K562 (cell line): ENCODE measurements around the gene DUS3L. TPM values are rescaled to one million over a fixed set of nuclear protein-coding genes. Genes with fewer than 3 reads are reported as not detected.

Experiments
- CBX8 ChIP-seq: fragments of 200-600 bp; sonication (generic); IDR thresholded peaks from 2 replicates; pipeline ENCODE4 v1.6.1; 2012; ENCODE audit warnings: borderline replicate concordance, mixed run types, low read depth, mild to moderate bottlenecking, moderate library complexity, mixed read lengths, low read length, control low read depth, inconsistent platforms; ENCODE audit not compliant: poor library complexity, severe bottlenecking; ENCODE audit errors: extremely low read depth
- HINFP ChIP-seq: fragments of 450-650 bp; conservative IDR thresholded peaks from 2 replicates; pipeline ENCODE4 v1.6.1; 2016; ENCODE audit warnings: missing genetic modification characterization, low read depth, mild to moderate bottlenecking, control low read depth, missing compliant biosample characterization
- HNRNPUL1 ChIP-seq: fragments of 200-400 bp; formaldehyde crosslinking; IDR thresholded peaks from 2 replicates; pipeline ENCODE4 v1.6.1; 2017; ENCODE audit warnings: low read length
- LARP7 ChIP-seq: fragments of 450-650 bp; IDR thresholded peaks from 2 replicates; pipeline ENCODE4 v1.6.1; 2016
- MAFK ChIP-seq: IDR thresholded peaks from 2 replicates; pipeline ENCODE4 v1.6.1; 2011; ENCODE audit warnings: low read length, improper control_type of control experiment
- NCOA2 ChIP-seq, 2 experiments: fragments of 450-650 bp; IDR thresholded peaks; 2 replicates each; pipeline ENCODE4 v1.6.1; 2018; ENCODE audit warnings: mild to moderate bottlenecking in 2 of 2, moderate library complexity in 1 of 2; ENCODE audit not compliant: partially characterized antibody in 2 of 2
- NCOA4 ChIP-seq: fragments of 450-650 bp; IDR thresholded peaks from 2 replicates; pipeline ENCODE4 v1.6.1; 2018; ENCODE audit warnings: mild to moderate bottlenecking; ENCODE audit not compliant: partially characterized antibody
- OTX1 ChIP-seq: fragments of 450-650 bp; formaldehyde crosslinking; IDR thresholded peaks from 2 replicates; pipeline ENCODE4 v1.4.0; 2022; ENCODE audit warnings: mild to moderate bottlenecking
- POLR2B ChIP-seq: fragments of 450-650 bp; IDR thresholded peaks from 2 replicates; pipeline ENCODE4 v1.6.1; 2018; ENCODE audit warnings: low read depth; ENCODE audit not compliant: partially characterized antibody
- polyA plus RNA-seq, 8 experiments: library from polyadenylated mRNA; depleted of rRNA in 4 of 8; stranded (reverse) in 5 of 8; unstranded in 3 of 8; fragments of >200 nt; fragmentation: Nextera tagmentation in 2 of 8; fragmentation: Illumina TruSeq in 1 of 8; extraction: Ambion mirVana in 2 of 8; extraction: Trizol in 1 of 8; gene quantifications; 2 replicates each; pipeline versions ENCODE4 v1.2.1 to v1.2.3, GENCODE V29; 2011 to 2014; ENCODE audit warnings: inconsistent platforms in 1 of 8, missing spikeins in 1 of 8
- total RNA-seq, 7 experiments: library from RNA; depleted of rRNA in 6 of 7; stranded (reverse); fragments of >200 nt in 6 of 7; fragmentation: Illumina TruSeq in 2 of 7; extraction: Trizol in 2 of 7; gene quantifications; 2 replicates each; pipeline versions ENCODE4 v1.2.1 to v1.2.3, GENCODE V29; 2011 to 2021; ENCODE audit warnings: low replicate concordance in 1 of 7
- TF ChIP-seq, protein P1 (sequence below), 3 experiments: fragments of 200-800 bp in 1 of 3; fragments of 250-450 bp in 1 of 3; fragments of 450-650 bp in 1 of 3; sonication (Bioruptor Pico) in 1 of 3; sonication (Bioruptor generic) in 1 of 3; formaldehyde crosslinking in 1 of 3; IDR thresholded peaks; 2 replicates each; pipeline versions ENCODE4 v1.6.1 to v1.8.0; 2016 to 2022; ENCODE audit warnings: mild to moderate bottlenecking in 2 of 3, missing genetic modification characterization in 2 of 3, missing compliant biosample characterization in 1 of 3, moderate library complexity in 1 of 3
- TF ChIP-seq, protein P2 (sequence below): fragments of 450-650 bp; IDR thresholded peaks from 2 replicates; pipeline ENCODE4 v1.6.1; 2016; ENCODE audit warnings: mild to moderate bottlenecking

The DUS3L gene
- total and polyA plus RNA-seq, 9 of the 15 experiments (the other 6 are each of a cell fraction or from before 2014, with no cell fraction given), result 1.7 to 102 (median 77.5) TPM

GRCh38 chr19:5790559-5791520 lies at the start of gene DUS3L (continued):
- TF ChIP-seq, protein P1, sequence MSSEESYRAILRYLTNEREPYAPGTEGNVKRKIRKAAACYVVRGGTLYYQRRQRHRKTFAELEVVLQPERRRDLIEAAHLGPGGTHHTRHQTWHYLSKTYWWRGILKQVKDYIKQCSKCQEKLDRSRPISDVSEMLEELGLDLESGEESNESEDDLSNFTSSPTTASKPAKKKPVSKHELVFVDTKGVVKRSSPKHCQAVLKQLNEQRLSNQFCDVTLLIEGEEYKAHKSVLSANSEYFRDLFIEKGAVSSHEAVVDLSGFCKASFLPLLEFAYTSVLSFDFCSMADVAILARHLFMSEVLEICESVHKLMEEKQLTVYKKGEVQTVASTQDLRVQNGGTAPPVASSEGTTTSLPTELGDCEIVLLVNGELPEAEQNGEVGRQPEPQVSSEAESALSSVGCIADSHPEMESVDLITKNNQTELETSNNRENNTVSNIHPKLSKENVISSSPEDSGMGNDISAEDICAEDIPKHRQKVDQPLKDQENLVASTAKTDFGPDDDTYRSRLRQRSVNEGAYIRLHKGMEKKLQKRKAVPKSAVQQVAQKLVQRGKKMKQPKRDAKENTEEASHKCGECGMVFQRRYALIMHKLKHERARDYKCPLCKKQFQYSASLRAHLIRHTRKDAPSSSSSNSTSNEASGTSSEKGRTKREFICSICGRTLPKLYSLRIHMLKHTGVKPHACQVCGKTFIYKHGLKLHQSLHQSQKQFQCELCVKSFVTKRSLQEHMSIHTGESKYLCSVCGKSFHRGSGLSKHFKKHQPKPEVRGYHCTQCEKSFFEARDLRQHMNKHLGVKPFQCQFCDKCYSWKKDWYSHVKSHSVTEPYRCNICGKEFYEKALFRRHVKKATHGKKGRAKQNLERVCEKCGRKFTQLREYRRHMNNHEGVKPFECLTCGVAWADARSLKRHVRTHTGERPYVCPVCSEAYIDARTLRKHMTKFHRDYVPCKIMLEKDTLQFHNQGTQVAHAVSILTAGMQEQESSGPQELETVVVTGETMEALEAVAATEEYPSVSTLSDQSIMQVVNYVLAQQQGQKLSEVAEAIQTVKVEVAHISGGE (CRISPR knock-in tag; IDR thresholded peaks at IDR 0.05), result peak in 2 of 3 experiments; percentile 72 to 89; a peak in 4 of 6 replicates
- TF ChIP-seq LARP7 (peak; percentile 83; the same call in 1 of the 2 replicates), HNRNPUL1 (no peak), HINFP (tag) (no peak), MAFK (no peak), NCOA4 (no peak), OTX1 (CRISPR knock-in tag) (peak; percentile 96; the same call in 1 of the 2 replicates), NCOA2 (IDR thresholded peaks at IDR 0.05; ENCODE audit: partially characterized antibody in 2 of 2) (no peak), CBX8 (no peak), POLR2B (peak; percentile 98)
- TF ChIP-seq, protein P2, sequence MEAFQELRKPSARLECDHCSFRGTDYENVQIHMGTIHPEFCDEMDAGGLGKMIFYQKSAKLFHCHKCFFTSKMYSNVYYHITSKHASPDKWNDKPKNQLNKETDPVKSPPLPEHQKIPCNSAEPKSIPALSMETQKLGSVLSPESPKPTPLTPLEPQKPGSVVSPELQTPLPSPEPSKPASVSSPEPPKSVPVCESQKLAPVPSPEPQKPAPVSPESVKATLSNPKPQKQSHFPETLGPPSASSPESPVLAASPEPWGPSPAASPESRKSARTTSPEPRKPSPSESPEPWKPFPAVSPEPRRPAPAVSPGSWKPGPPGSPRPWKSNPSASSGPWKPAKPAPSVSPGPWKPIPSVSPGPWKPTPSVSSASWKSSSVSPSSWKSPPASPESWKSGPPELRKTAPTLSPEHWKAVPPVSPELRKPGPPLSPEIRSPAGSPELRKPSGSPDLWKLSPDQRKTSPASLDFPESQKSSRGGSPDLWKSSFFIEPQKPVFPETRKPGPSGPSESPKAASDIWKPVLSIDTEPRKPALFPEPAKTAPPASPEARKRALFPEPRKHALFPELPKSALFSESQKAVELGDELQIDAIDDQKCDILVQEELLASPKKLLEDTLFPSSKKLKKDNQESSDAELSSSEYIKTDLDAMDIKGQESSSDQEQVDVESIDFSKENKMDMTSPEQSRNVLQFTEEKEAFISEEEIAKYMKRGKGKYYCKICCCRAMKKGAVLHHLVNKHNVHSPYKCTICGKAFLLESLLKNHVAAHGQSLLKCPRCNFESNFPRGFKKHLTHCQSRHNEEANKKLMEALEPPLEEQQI, result no peak
